HG03575 (cell line): Measurements from ENCODE around the gene FXR2.
"Not testable (repeated sequence)": the region's sequence is repeated elsewhere in the genome, so short reads cannot be mapped to it uniquely, and the experiment has no call there.

Experiments used
- ATAC-seq: cut with Tn5 transposase; IDR thresholded peaks from one replicate; pipeline ENCODE4 v1.9.1; 2021; ENCODE audit not compliant: unreplicated experiment, insufficient number of reproducible peaks, low FRiP score; ENCODE audit errors: extremely low read depth

FXR2 gene

GRCh38 chr17:7631398-7632380 is 17.0 kb upstream of the FXR2 start:
- ATAC-seq: no peak

- no peak for ATAC-seq
These were observed 15.4 kb upstream of the FXR2 start, which contains the start of gene SHBG for GRCh38 chr17:7629939-7630571. TSS of gene SHBG (plus strand) at chr17:7630135. CDS start at chr17:7630173, 38 bp downstream.

GRCh38 chr17:7627250-7628121 is 12.8 kb upstream of the FXR2 start, which contains the start of gene SAT2:
TSS of gene SAT2 (minus strand) at chr17:7627821. CDS start at chr17:7627635, 186 bp downstream.
- no peak for ATAC-seq

- no peak for ATAC-seq
These were observed 12.2 kb upstream of the FXR2 start for GRCh38 chr17:7626956-7627249.

GRCh38 chr17:7626307-7626706 is 11.6 kb upstream of the FXR2 start:
- ATAC-seq: no peak

GRCh38 chr17:7625749-7626148 is 11.1 kb upstream of the FXR2 start:
- not testable (repeated sequence) for ATAC-seq

GRCh38 chr17:7623661-7624060 is 9.0 kb upstream of the FXR2 start:
- ATAC-seq: no peak

- ATAC-seq: no peak
These were observed 6.1 kb upstream of the FXR2 start for GRCh38 chr17:7620835-7621234.

GRCh38 chr17:7618608-7619007 is 3.9 kb upstream of the FXR2 start:
- ATAC-seq: no peak

- ATAC-seq: no peak
These were observed 609 bp upstream of the FXR2 start for GRCh38 chr17:7615265-7615747.

GRCh38 chr17:7613769-7614424 is 800 bp downstream of the FXR2 start:
- no peak for ATAC-seq

GRCh38 chr17:7612294-7612640 is 2.4 kb downstream of the FXR2 start:
- no peak for ATAC-seq

GRCh38 chr17:7611635-7612293 is 2.9 kb downstream of the FXR2 start:
- no peak for ATAC-seq

- ATAC-seq: no peak
These were observed 4.1 kb downstream of the FXR2 start for GRCh38 chr17:7610641-7611040.

- no peak for ATAC-seq
These were observed 8.4 kb downstream of the FXR2 start for GRCh38 chr17:7606280-7606679.

GRCh38 chr17:7597561-7597960 is 17.1 kb downstream of the FXR2 start:
- ATAC-seq: not testable (repeated sequence)

- ATAC-seq: no peak
These were observed 21.4 kb downstream of the FXR2 start for GRCh38 chr17:7593296-7593695.

GRCh38 chr17:7592422-7593021 is 22.2 kb downstream of the FXR2 start:
- ATAC-seq: no peak
